Measurements from ENCODE around the gene KIR2DL4. TPM values are rescaled to one million over a fixed set of nuclear protein-coding genes. Genes with fewer than 3 reads are reported as not detected.
"Not testable (repeated sequence)": the region's sequence is repeated elsewhere in the genome, so short reads cannot be mapped to it uniquely, and the experiment has no call there.

KIR2DL4 gene
- total RNA-seq, 2 experiments from 2014 or later = not detected

- H3K27ac ChIP-seq (ENCODE audit: low read depth in 1 of 2, low read length in 2 of 2) = no peak overlapping the region
- Mint-ChIP-seq H3K27me3 (peaks cover 13% of the 10 kb centered on the region), H3K9me3 (peaks cover 1% of the 10 kb centered on the region), H3K36me3 (ENCODE audit: low read depth) (no peaks in the 10 kb centered on the region), H3K4me1 (ENCODE audit: low read depth) (no peaks in the 10 kb centered on the region), H3K4me3 (no peak overlapping the region), H3K27ac (no peak overlapping the region)
- H3K4me3 ChIP-seq (ENCODE audit: low read length) = no peak overlapping the region
- peaks cover 0 to 5% of the 10 kb centered on the region in 2 experiments for H3K9me3 ChIP-seq (ENCODE audit: control insufficient read depth in 1 of 2, insufficient read depth in 1 of 2, low read length in 2 of 2)
- H3K27me3 ChIP-seq (ENCODE audit: control insufficient read depth in 1 of 2, insufficient read depth in 2 of 2, low read length in 2 of 2) = peaks cover 0 to 3% of the 10 kb centered on the region in 2 experiments
- no peak for TF ChIP-seq CTCF (IDR thresholded peaks at IDR 0.05)
- POLR2A ChIA-PET = no interaction called here
- intact Hi-C loops (cut with DNase I, micrococcal nuclease) = no loop called here
- H3K4me1 ChIP-seq (ENCODE audit: insufficient read depth, low read length) = no peaks in the 10 kb centered on the region
- no peak for ATAC-seq (ENCODE audit: poor library complexity)
- H3K36me3 ChIP-seq (ENCODE audit: insufficient read depth, low read length) = no peaks in the 10 kb centered on the region
- CTCF ChIA-PET = no interaction called here
- no peak for DNase-seq
Observed at GRCh38 chr19:54850930-54851329, 47.5 kb downstream of the KIR2DL4 start.

- Histone ChIP-seq H3K36me3 (ENCODE audit: insufficient read depth, low read length) (no peaks in the 10 kb centered on the region), H3K27me3 (ENCODE audit: control insufficient read depth in 1 of 2, insufficient read depth in 2 of 2, low read length in 2 of 2) (peaks cover 0 to 3% of the 10 kb centered on the region in 2 experiments), H3K4me1 (ENCODE audit: insufficient read depth, low read length) (no peaks in the 10 kb centered on the region), H3K27ac (ENCODE audit: low read depth in 1 of 2, low read length in 2 of 2) (no peak overlapping the region), H3K9me3 (ENCODE audit: control insufficient read depth in 1 of 2, insufficient read depth in 1 of 2, low read length in 2 of 2) (peaks cover 0 to 5% of the 10 kb centered on the region in 2 experiments), H3K4me3 (ENCODE audit: low read length) (no peak overlapping the region)
- Mint-ChIP-seq H3K36me3 (ENCODE audit: low read depth) (no peaks in the 10 kb centered on the region), H3K4me3 (no peak overlapping the region), H3K9me3 (no peaks in the 10 kb centered on the region), H3K27me3 (peaks cover 12% of the 10 kb centered on the region), H3K4me1 (ENCODE audit: low read depth) (no peaks in the 10 kb centered on the region), H3K27ac (no peak overlapping the region)
- CTCF ChIA-PET = no interaction called here
- no peak for TF ChIP-seq CTCF (IDR thresholded peaks at IDR 0.05)
- DNase-seq (no peak), ATAC-seq (ENCODE audit: poor library complexity) (no peak)
- POLR2A ChIA-PET = no interaction called here
- intact Hi-C loops (cut with DNase I, micrococcal nuclease) = no loop called here
Observed at GRCh38 chr19:54851353-54851752, 47.9 kb downstream of the KIR2DL4 start.

GRCh38 chr19:54855241-54855640, 51.8 kb downstream of the KIR2DL4 start:
- H3K9me3 ChIP-seq (ENCODE audit: control insufficient read depth in 1 of 2, insufficient read depth in 1 of 2, low read length in 2 of 2); H3K4me3 Mint-ChIP-seq; H3K4me3 ChIP-seq (ENCODE audit: low read length); H3K27ac Mint-ChIP-seq; ATAC-seq (ENCODE audit: poor library complexity); H3K27me3 ChIP-seq (ENCODE audit: control insufficient read depth in 1 of 2, insufficient read depth in 2 of 2, low read length in 2 of 2); H3K9me3 Mint-ChIP-seq; H3K27ac ChIP-seq (ENCODE audit: low read depth in 1 of 2, low read length in 2 of 2); H3K36me3 ChIP-seq (ENCODE audit: insufficient read depth, low read length); POLR2A ChIA-PET; H3K36me3 Mint-ChIP-seq (ENCODE audit: low read depth); intact Hi-C loops (cut with DNase I, micrococcal nuclease); H3K4me1 Mint-ChIP-seq (ENCODE audit: low read depth); CTCF ChIA-PET; H3K4me1 ChIP-seq (ENCODE audit: insufficient read depth, low read length); H3K27me3 Mint-ChIP-seq: not testable (repeated sequence)
- DNase-seq = peak in 1 of 14 experiments; percentile 21

- H3K9me3 Mint-ChIP-seq; ATAC-seq (ENCODE audit: poor library complexity); H3K4me3 Mint-ChIP-seq; H3K27me3 ChIP-seq (ENCODE audit: control insufficient read depth in 1 of 2, insufficient read depth in 2 of 2, low read length in 2 of 2); H3K27ac ChIP-seq (ENCODE audit: low read depth in 1 of 2, low read length in 2 of 2); DNase-seq; H3K4me1 ChIP-seq (ENCODE audit: insufficient read depth, low read length); H3K4me3 ChIP-seq (ENCODE audit: low read length); POLR2A ChIA-PET; intact Hi-C loops (cut with DNase I, micrococcal nuclease); H3K36me3 Mint-ChIP-seq (ENCODE audit: low read depth); H3K27ac Mint-ChIP-seq; CTCF ChIA-PET; H3K36me3 ChIP-seq (ENCODE audit: insufficient read depth, low read length); H3K4me1 Mint-ChIP-seq (ENCODE audit: low read depth); H3K9me3 ChIP-seq (ENCODE audit: control insufficient read depth in 1 of 2, insufficient read depth in 1 of 2, low read length in 2 of 2): not testable (repeated sequence)
- peaks cover 13% of the 10 kb centered on the region for H3K27me3 Mint-ChIP-seq
Observed at GRCh38 chr19:54858476-54858875, 55.1 kb downstream of the KIR2DL4 start.

GRCh38 chr19:54859421-54859820, 56.0 kb downstream of the KIR2DL4 start:
- H3K4me1 Mint-ChIP-seq (ENCODE audit: low read depth); H3K4me1 ChIP-seq (ENCODE audit: insufficient read depth, low read length); H3K9me3 ChIP-seq (ENCODE audit: control insufficient read depth in 1 of 2, insufficient read depth in 1 of 2, low read length in 2 of 2); ATAC-seq (ENCODE audit: poor library complexity); intact Hi-C loops (cut with DNase I, micrococcal nuclease); H3K36me3 Mint-ChIP-seq (ENCODE audit: low read depth); H3K4me3 Mint-ChIP-seq; H3K9me3 Mint-ChIP-seq; H3K27me3 ChIP-seq (ENCODE audit: control insufficient read depth in 1 of 2, insufficient read depth in 2 of 2, low read length in 2 of 2); H3K4me3 ChIP-seq (ENCODE audit: low read length); H3K27ac ChIP-seq (ENCODE audit: low read depth in 1 of 2, low read length in 2 of 2); H3K36me3 ChIP-seq (ENCODE audit: insufficient read depth, low read length); POLR2A ChIA-PET; H3K27ac Mint-ChIP-seq: not testable (repeated sequence)
- peak in 2 of 14 experiments; percentile 50 to 60 for DNase-seq
- peaks cover 13% of the 10 kb centered on the region for H3K27me3 Mint-ChIP-seq
- CTCF ChIA-PET = interaction anchor here (0.6 kb wide), 1 partner anchor 1485 kb away, joined by 6 read pairs; no protein-coding TSS in a partner anchor

GRCh38 chr19:54863459-54863858, 60.0 kb downstream of the KIR2DL4 start:
- DNase-seq; H3K4me3 ChIP-seq (ENCODE audit: low read length); H3K9me3 Mint-ChIP-seq; H3K36me3 Mint-ChIP-seq (ENCODE audit: low read depth); H3K27ac ChIP-seq (ENCODE audit: low read depth in 1 of 2, low read length in 2 of 2); intact Hi-C loops (cut with DNase I, micrococcal nuclease); CTCF ChIA-PET; POLR2A ChIA-PET; H3K9me3 ChIP-seq (ENCODE audit: control insufficient read depth in 1 of 2, insufficient read depth in 1 of 2, low read length in 2 of 2); H3K27me3 ChIP-seq (ENCODE audit: control insufficient read depth in 1 of 2, insufficient read depth in 2 of 2, low read length in 2 of 2); ATAC-seq (ENCODE audit: poor library complexity); H3K36me3 ChIP-seq (ENCODE audit: insufficient read depth, low read length); H3K27ac Mint-ChIP-seq; H3K4me1 Mint-ChIP-seq (ENCODE audit: low read depth); H3K4me1 ChIP-seq (ENCODE audit: insufficient read depth, low read length); H3K4me3 Mint-ChIP-seq: not testable (repeated sequence)
- peaks cover 33% of the 10 kb centered on the region for H3K27me3 Mint-ChIP-seq
